ENCODE results near the gene PTX3. TPM values are rescaled to one million over a fixed set of nuclear protein-coding genes. Genes with fewer than 3 reads are reported as not detected.

The PTX3 gene
- total RNA-seq, 3 donors from 2014 or later (not counting 1 experiment from before 2014, with no cell fraction given) = 0.40 to 5.8 (median 1.4) TPM

GRCh38 chr3:157412323-157412855 is 24.3 kb upstream of the PTX3 start:
- Histone ChIP-seq H3K27ac (ENCODE audit: low read length) (no peak overlapping the region), H3K9me3 (ENCODE audit: control insufficient read depth, insufficient read depth, low read length) (no peaks in the 10 kb centered on the region), H3K4me1 (ENCODE audit: control insufficient read depth, insufficient read depth, low read length) (no peaks in the 10 kb centered on the region), H3K4me3 (ENCODE audit: low read length) (no peak overlapping the region), H3K27me3 (ENCODE audit: control insufficient read depth, insufficient read depth, low read length) (no peaks in the 10 kb centered on the region), H3K36me3 (ENCODE audit: control insufficient read depth, insufficient read depth, low read length) (no peaks in the 10 kb centered on the region)
- Mint-ChIP-seq H3K9me3 (peaks cover 3 to 7% of the 10 kb centered on the region in 2 donors), H3K4me1 (no peaks in the 10 kb centered on the region), H3K27ac (no peak overlapping the region), H3K27me3 (ENCODE audit: low read depth in 2 of 2) (no peaks in the 10 kb centered on the region), H3K36me3 (no peaks in the 10 kb centered on the region), H3K4me3 (no peak overlapping the region)
- no peak for TF ChIP-seq CTCF (IDR thresholded peaks at IDR 0.05)
- ATAC-seq = no peak
- 82% methylated on average over 1 of the region's 1 CpG for WGBS (ENCODE audit: insufficient coverage)
- DNase-seq = no peak
- intact Hi-C loops (cut with micrococcal nuclease) = no loop called here

GRCh38 chr3:157414861-157415260 is 21.8 kb upstream of the PTX3 start:
- no peaks in the 10 kb centered on the region for H3K27me3 Mint-ChIP-seq (ENCODE audit: low read depth in 2 of 2)
- intact Hi-C loops (cut with micrococcal nuclease) = no loop called here
- H3K4me3 ChIP-seq (ENCODE audit: low read length) = no peak overlapping the region
- no peaks in the 10 kb centered on the region for H3K4me1 ChIP-seq (ENCODE audit: control insufficient read depth, insufficient read depth, low read length)
- no peak for ATAC-seq
- H3K4me1 Mint-ChIP-seq = no peaks in the 10 kb centered on the region
- no peaks in the 10 kb centered on the region for H3K9me3 ChIP-seq (ENCODE audit: control insufficient read depth, insufficient read depth, low read length)
- H3K27ac Mint-ChIP-seq = no peak overlapping the region
- no peaks in the 10 kb centered on the region for H3K36me3 Mint-ChIP-seq
- no peak for TF ChIP-seq CTCF (IDR thresholded peaks at IDR 0.05)
- peaks cover 7 to 11% of the 10 kb centered on the region in 2 donors for H3K9me3 Mint-ChIP-seq
- no peak overlapping the region for H3K4me3 Mint-ChIP-seq
- DNase-seq = no peak
- H3K36me3 ChIP-seq (ENCODE audit: control insufficient read depth, insufficient read depth, low read length) = no peaks in the 10 kb centered on the region
- no peak overlapping the region for H3K27ac ChIP-seq (ENCODE audit: low read length)
- no peaks in the 10 kb centered on the region for H3K27me3 ChIP-seq (ENCODE audit: control insufficient read depth, insufficient read depth, low read length)

- Histone ChIP-seq H3K4me3 (ENCODE audit: low read length) (no peak overlapping the region), H3K27me3 (ENCODE audit: control insufficient read depth, insufficient read depth, low read length) (no peaks in the 10 kb centered on the region), H3K9me3 (ENCODE audit: control insufficient read depth, insufficient read depth, low read length) (no peaks in the 10 kb centered on the region), H3K36me3 (ENCODE audit: control insufficient read depth, insufficient read depth, low read length) (no peaks in the 10 kb centered on the region), H3K27ac (ENCODE audit: low read length) (no peak overlapping the region), H3K4me1 (ENCODE audit: control insufficient read depth, insufficient read depth, low read length) (no peaks in the 10 kb centered on the region)
- intact Hi-C loops (cut with micrococcal nuclease) = no loop called here
- H3K27ac Mint-ChIP-seq = no peak overlapping the region
- 80% methylated on average over 3 of the region's 3 CpGs for WGBS (ENCODE audit: insufficient coverage)
- no peaks in the 10 kb centered on the region for H3K4me1 Mint-ChIP-seq
- TF ChIP-seq CTCF (IDR thresholded peaks at IDR 0.05) = no peak
- no peak overlapping the region for H3K4me3 Mint-ChIP-seq
- no peaks in the 10 kb centered on the region for H3K36me3 Mint-ChIP-seq
- DNase-seq = no peak
- ATAC-seq = no peak
- H3K9me3 Mint-ChIP-seq = peaks cover 7 to 11% of the 10 kb centered on the region in 2 donors
- no peaks in the 10 kb centered on the region for H3K27me3 Mint-ChIP-seq (ENCODE audit: low read depth in 2 of 2)
Observed at GRCh38 chr3:157416347-157417087, 20.1 kb upstream of the PTX3 start.

- Histone ChIP-seq H3K4me1 (ENCODE audit: control insufficient read depth, insufficient read depth, low read length) (no peaks in the 10 kb centered on the region), H3K36me3 (ENCODE audit: control insufficient read depth, insufficient read depth, low read length) (no peaks in the 10 kb centered on the region), H3K27me3 (ENCODE audit: control insufficient read depth, insufficient read depth, low read length) (no peaks in the 10 kb centered on the region), H3K4me3 (ENCODE audit: low read length) (no peak overlapping the region), H3K27ac (ENCODE audit: low read length) (no peak overlapping the region), H3K9me3 (ENCODE audit: control insufficient read depth, insufficient read depth, low read length) (no peaks in the 10 kb centered on the region)
- WGBS (ENCODE audit: insufficient coverage) = 90% methylated on average over 2 of the region's 2 CpGs
- DNase-seq (no peak), ATAC-seq (no peak)
- TF ChIP-seq CTCF (IDR thresholded peaks at IDR 0.05) = no peak
- H3K27me3 Mint-ChIP-seq (ENCODE audit: low read depth in 2 of 2) = no peaks in the 10 kb centered on the region
- no peak overlapping the region for H3K27ac Mint-ChIP-seq
- no peaks in the 10 kb centered on the region for H3K36me3 Mint-ChIP-seq
- no peaks in the 10 kb centered on the region for H3K4me1 Mint-ChIP-seq
- intact Hi-C loops (cut with micrococcal nuclease) = no loop called here
- H3K9me3 Mint-ChIP-seq = peaks cover 7 to 14% of the 10 kb centered on the region in 2 donors
- H3K4me3 Mint-ChIP-seq = no peak overlapping the region
Observed at GRCh38 chr3:157417247-157417646, 19.4 kb upstream of the PTX3 start.
